Upper lobe of left lung (tissue), 4 donors: Measurements from ENCODE around the gene TCHH.

ENCODE experiments used
- EP300 ChIP-seq, 4 donors: sonication (generic); formaldehyde crosslinking; IDR thresholded peaks; one replicate each; pipeline ENCODE4 v1.5.1; 2017; ENCODE audit warnings: antibody characterized with exemption in 4 of 4, control low read depth in 2 of 4
- POLR2A ChIP-seq, 4 donors: fragments of 450-650 bp; IDR thresholded peaks; one replicate each; pipeline ENCODE4 v1.5.1; 2016 to 2017; ENCODE audit warnings: antibody characterized with exemption in 4 of 4, mild to moderate bottlenecking in 2 of 4
- POLR2AphosphoS5 ChIP-seq, 2 donors: sonication (generic); formaldehyde crosslinking; IDR thresholded peaks; one replicate each; pipeline ENCODE4 v1.5.1; 2017; ENCODE audit warnings: antibody characterized with exemption in 2 of 2
- TF ChIP-seq, protein P1 (sequence below), 6 experiments: fragments of 450-650 bp in 4 of 6; fragments of 200-600 bp in 2 of 6; sonication (generic) in 2 of 6; IDR thresholded peaks; one replicate each; pipeline ENCODE4 v1.5.1; 2016 to 2019; ENCODE audit warnings: antibody characterized with exemption in 6 of 6

DNA sequence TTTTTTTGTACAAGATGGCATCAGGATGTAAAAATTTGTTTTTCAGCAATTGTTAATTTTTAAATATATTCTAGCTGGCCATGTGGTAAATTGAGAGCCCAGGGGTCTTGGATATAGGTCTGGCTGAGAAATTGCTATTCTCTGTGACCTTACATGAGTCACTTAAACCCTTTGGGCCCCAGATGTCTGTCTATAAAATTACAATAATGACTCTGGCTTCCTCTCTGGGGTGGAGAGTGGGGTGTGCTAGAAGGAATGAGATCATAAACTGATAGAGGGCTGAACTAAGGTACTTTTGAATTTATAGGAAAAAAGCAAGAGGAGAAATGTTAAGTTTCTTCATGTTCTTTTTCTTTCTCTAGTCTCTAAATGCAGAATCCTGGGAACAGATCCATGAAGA is 12.4 kb upstream of the TCHH start:
- TF ChIP-seq EP300 (IDR thresholded peaks at IDR 0.05) (no peak), POLR2AphosphoS5 (IDR thresholded peaks at IDR 0.05) (no peak), POLR2A (IDR thresholded peaks at IDR 0.05) (no peak)
- TF ChIP-seq, protein P1, sequence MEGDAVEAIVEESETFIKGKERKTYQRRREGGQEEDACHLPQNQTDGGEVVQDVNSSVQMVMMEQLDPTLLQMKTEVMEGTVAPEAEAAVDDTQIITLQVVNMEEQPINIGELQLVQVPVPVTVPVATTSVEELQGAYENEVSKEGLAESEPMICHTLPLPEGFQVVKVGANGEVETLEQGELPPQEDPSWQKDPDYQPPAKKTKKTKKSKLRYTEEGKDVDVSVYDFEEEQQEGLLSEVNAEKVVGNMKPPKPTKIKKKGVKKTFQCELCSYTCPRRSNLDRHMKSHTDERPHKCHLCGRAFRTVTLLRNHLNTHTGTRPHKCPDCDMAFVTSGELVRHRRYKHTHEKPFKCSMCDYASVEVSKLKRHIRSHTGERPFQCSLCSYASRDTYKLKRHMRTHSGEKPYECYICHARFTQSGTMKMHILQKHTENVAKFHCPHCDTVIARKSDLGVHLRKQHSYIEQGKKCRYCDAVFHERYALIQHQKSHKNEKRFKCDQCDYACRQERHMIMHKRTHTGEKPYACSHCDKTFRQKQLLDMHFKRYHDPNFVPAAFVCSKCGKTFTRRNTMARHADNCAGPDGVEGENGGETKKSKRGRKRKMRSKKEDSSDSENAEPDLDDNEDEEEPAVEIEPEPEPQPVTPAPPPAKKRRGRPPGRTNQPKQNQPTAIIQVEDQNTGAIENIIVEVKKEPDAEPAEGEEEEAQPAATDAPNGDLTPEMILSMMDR (IDR thresholded peaks at IDR 0.05), result no peak
